ENCODE data around the gene FNDC3B. TPM values are rescaled to one million over a fixed set of nuclear protein-coding genes. Genes with fewer than 3 reads are reported as not detected.

Gene FNDC3B
- total and polyA plus RNA-seq, 9 of the 15 experiments (the other 6 are each of a cell fraction or from before 2014, with no cell fraction given), result 7.0 to 35.8 (median 16.2) TPM

- 94% methylated on average over 2 of the region's 2 CpGs for WGBS (ENCODE audit: insufficient coverage, low coverage, missing lambda C conversion rate)
- Histone ChIP-seq H3K27ac (ENCODE audit: extremely low read depth, low read depth, low read length) (no peak overlapping the region), H3K36me3 (ENCODE audit: control insufficient read depth, insufficient read depth, low read length) (no peaks in the 10 kb centered on the region), H2AFZ (ENCODE audit: low read depth, low read length) (no peak overlapping the region), H3K4me3 (no peak overlapping the region), H3K9me1 (ENCODE audit: control insufficient read depth, insufficient read depth, low read length) (no peaks in the 10 kb centered on the region), H3K79me2 (ENCODE audit: control insufficient read depth, insufficient read depth, low read length) (peaks cover 95% of the 10 kb centered on the region), H3K27me3 (ENCODE audit: control insufficient read depth in 2 of 2, insufficient read depth in 2 of 2, low read length in 2 of 2) (no peaks in the 10 kb centered on the region), H3K4me2 (ENCODE audit: insufficient read depth, low read length) (no peak overlapping the region), H3K4me1 (replicated peaks in 1 of 2; ENCODE audit: control insufficient read depth in 2 of 2, insufficient read depth in 2 of 2, low read length in 2 of 2) (peaks cover 2 to 44% of the 10 kb centered on the region in 2 experiments; a peak in 3 of 5 replicates), H3K9ac (ENCODE audit: insufficient read depth in 1 of 2, low read depth in 2 of 2, low read length in 2 of 2) (no peak overlapping the region), H3K9me3 (replicated peaks; ENCODE audit: control insufficient read depth, insufficient read depth, low read depth, low read length) (no peaks in the 10 kb centered on the region), H4K20me1 (replicated peaks; ENCODE audit: control insufficient read depth, insufficient read depth, low read length) (0 out of 2 replicates have a peak, but pooled peaks cover 4% of the 10 kb centered on the region)
- in situ Hi-C loops (cut with MboI), result no loop called here
- no peak for ATAC-seq
- no peak for TF ChIP-seq RHOXF2B (CRISPR knock-in tag; conservative IDR thresholded peaks at IDR 0.05)
- TF ChIP-seq HSF4 (CRISPR knock-in tag; IDR thresholded peaks at IDR 0.05; ENCODE audit: borderline replicate concordance), result no peak
- no peak for TF ChIP-seq BRD9 (IDR thresholded peaks at IDR 0.05; ENCODE audit: low read depth, partially characterized antibody)
- TF ChIP-seq CREB1 (IDR thresholded peaks at IDR 0.05), result no peak
- TF ChIP-seq CREB1 (CRISPR knock-in tag; IDR thresholded peaks at IDR 0.05), result no peak
- no peak for TF ChIP-seq ZFP91 (CRISPR knock-in tag; IDR thresholded peaks at IDR 0.05)
- no peak for TF ChIP-seq SRSF3 (IDR thresholded peaks at IDR 0.05; ENCODE audit: insufficient read depth, low read length)
- TF ChIP-seq PBX2 (CRISPR knock-in tag; IDR thresholded peaks at IDR 0.05; ENCODE audit: low read depth), result no peak
- TF ChIP-seq PBX2 (tag; conservative IDR thresholded peaks at IDR 0.05; ENCODE audit: low read depth), result no peak
- TF ChIP-seq CBX5 (IDR thresholded peaks at IDR 0.05; ENCODE audit: borderline replicate concordance, low read depth), result no peak
- TF ChIP-seq RUNX1 (IDR thresholded peaks at IDR 0.05; ENCODE audit: low read depth), result no peak
- TF ChIP-seq SAP30 (IDR thresholded peaks at IDR 0.05; ENCODE audit: borderline replicate concordance, insufficient read depth, low read depth, low read length, poor library complexity, severe bottlenecking), result no peak
- intact Hi-C loops (cut with micrococcal nuclease), result no loop called here
- DNase-seq (ENCODE audit: extremely low read depth in 1 of 4, low spot score in 3 of 4), result no peak
- ChIA-PET POLR2A (interaction anchor here (1.0 to 1.5 kb wide), 2 partner anchors 12 to 14 kb away, joined by 3 to 4 read pairs; no protein-coding TSS in a partner anchor), CTCF (ENCODE audit: low intra/inter-chr PET ratio) (no interaction called here)
- no peak for FAIRE-seq
- no TSS peak for BruUV-seq (replicated peaks)
These were observed 61.1 kb downstream of the FNDC3B start for GRCh38 chr3:172100482-172100881.
